WTC11 (cell line): ENCODE measurements around the gene TTC28.

Source experiments
- SMAD4 ChIP-seq: sonication (generic); formaldehyde crosslinking; IDR thresholded peaks from 2 replicates; pipeline ENCODE4 v1.8.0; 2022; ENCODE audit warnings: mild to moderate bottlenecking, missing genetic modification reagents
- ZNF219 ChIP-seq: sonication (generic); formaldehyde crosslinking; IDR thresholded peaks from 2 replicates; pipeline ENCODE4 v1.8.0; 2023; ENCODE audit warnings: missing genetic modification reagents, mild to moderate bottlenecking, borderline replicate concordance
- TF ChIP-seq, protein P1 (sequence below): fragments of 200-600 bp; IDR thresholded peaks from 2 replicates; pipeline ENCODE4 v1.8.0; 2022; ENCODE audit warnings: antibody characterized with exemption

DNA sequence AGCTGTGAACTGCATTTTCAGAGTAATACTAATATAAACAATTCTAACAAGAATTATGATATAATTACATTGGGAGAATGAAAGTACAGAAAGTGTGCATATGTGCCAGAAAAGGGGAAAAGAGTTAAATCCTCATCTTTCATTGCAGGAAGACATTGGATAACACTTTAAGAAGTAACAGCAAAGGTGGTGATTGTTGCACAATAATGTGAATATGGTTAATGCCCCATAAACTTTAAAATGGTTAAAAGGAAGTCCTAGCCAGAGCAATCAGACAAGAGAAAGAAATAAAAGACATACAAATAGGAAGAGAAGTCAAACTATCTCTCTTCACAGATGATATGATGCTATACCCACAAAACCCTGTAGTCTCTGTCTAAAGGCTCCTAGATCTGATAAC lies 111.5 kb downstream of the TTC28 start:
- TF ChIP-seq, protein P1, sequence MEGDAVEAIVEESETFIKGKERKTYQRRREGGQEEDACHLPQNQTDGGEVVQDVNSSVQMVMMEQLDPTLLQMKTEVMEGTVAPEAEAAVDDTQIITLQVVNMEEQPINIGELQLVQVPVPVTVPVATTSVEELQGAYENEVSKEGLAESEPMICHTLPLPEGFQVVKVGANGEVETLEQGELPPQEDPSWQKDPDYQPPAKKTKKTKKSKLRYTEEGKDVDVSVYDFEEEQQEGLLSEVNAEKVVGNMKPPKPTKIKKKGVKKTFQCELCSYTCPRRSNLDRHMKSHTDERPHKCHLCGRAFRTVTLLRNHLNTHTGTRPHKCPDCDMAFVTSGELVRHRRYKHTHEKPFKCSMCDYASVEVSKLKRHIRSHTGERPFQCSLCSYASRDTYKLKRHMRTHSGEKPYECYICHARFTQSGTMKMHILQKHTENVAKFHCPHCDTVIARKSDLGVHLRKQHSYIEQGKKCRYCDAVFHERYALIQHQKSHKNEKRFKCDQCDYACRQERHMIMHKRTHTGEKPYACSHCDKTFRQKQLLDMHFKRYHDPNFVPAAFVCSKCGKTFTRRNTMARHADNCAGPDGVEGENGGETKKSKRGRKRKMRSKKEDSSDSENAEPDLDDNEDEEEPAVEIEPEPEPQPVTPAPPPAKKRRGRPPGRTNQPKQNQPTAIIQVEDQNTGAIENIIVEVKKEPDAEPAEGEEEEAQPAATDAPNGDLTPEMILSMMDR, result no peak
- TF ChIP-seq SMAD4 (no peak), ZNF219 (CRISPR knock-in tag) (no peak)
